SK-N-SH treated with all-trans-retinoic acid at 6 μM for 48 hours (cell line): Measurements from ENCODE around the gene ATP6AP2.

Experiments
- ATAC-seq: fragments of 200-7000 bp; cut with Tn5 transposase; 3 replicates; pipeline ENCODE4 v1.9.1; 2020; ENCODE audit warnings: mild to moderate bottlenecking, moderate library complexity
- ARNTL ChIP-seq: fragments of 450-650 bp; formaldehyde crosslinking; IDR thresholded peaks from 2 replicates; pipeline ENCODE4 v1.5.0; 2020; ENCODE audit warnings: low read depth, mild to moderate bottlenecking, moderate library complexity, borderline replicate concordance
- BACH2 ChIP-seq: fragments of 250-450 bp; sonication (Bioruptor Pico); IDR thresholded peaks from 2 replicates; pipeline ENCODE4 v1.9.0; 2021; ENCODE audit warnings: mild to moderate bottlenecking, borderline replicate concordance
- CREB5 ChIP-seq: fragments of 250-450 bp; sonication (Bioruptor Pico); IDR thresholded peaks from 2 replicates; pipeline ENCODE4 v1.5.1; 2020; ENCODE audit warnings: low read depth, mild to moderate bottlenecking, moderate library complexity
- CSDC2 ChIP-seq: fragments of 250-450 bp; sonication (Bioruptor Pico); IDR thresholded peaks from 2 replicates; pipeline ENCODE4 v1.5.0; 2020; ENCODE audit warnings: mild to moderate bottlenecking, moderate library complexity
- CSRNP3 ChIP-seq: fragments of 250-450 bp; sonication (Bioruptor Pico); IDR thresholded peaks from 2 replicates; pipeline ENCODE4 v1.5.1; 2021; ENCODE audit warnings: mild to moderate bottlenecking, moderate library complexity
- ESRRG ChIP-seq: fragments of 250-450 bp; sonication (Bioruptor Pico); IDR thresholded peaks from 2 replicates; pipeline ENCODE4 v1.6.1; 2021; ENCODE audit warnings: mild to moderate bottlenecking
- GLIS3 ChIP-seq: fragments of 250-450 bp; sonication (Bioruptor Pico); IDR thresholded peaks from 2 replicates; pipeline ENCODE4 v1.5.0; 2020; ENCODE audit warnings: mild to moderate bottlenecking, moderate library complexity
- OSR1 ChIP-seq: fragments of 250-450 bp; sonication (Bioruptor Pico); IDR thresholded peaks from 2 replicates; pipeline ENCODE4 v1.8.0; 2022; ENCODE audit warnings: moderate library complexity, mild to moderate bottlenecking, inconsistent platforms
- PATZ1 ChIP-seq: fragments of 250-450 bp; sonication (Bioruptor Pico); IDR thresholded peaks from 2 replicates; pipeline ENCODE4 v1.8.0; 2020; ENCODE audit warnings: mild to moderate bottlenecking, moderate library complexity, borderline replicate concordance
- PPARA ChIP-seq: fragments of 250-450 bp; sonication (Bioruptor Pico); IDR thresholded peaks from 2 replicates; pipeline ENCODE4 v1.5.0; 2020; ENCODE audit warnings: mild to moderate bottlenecking, borderline replicate concordance
- RARB ChIP-seq: fragments of 250-450 bp; sonication (Bioruptor Pico); IDR thresholded peaks from 2 replicates; pipeline ENCODE4 v1.8.0; 2021; ENCODE audit warnings: mild to moderate bottlenecking, moderate library complexity
- SNAI2 ChIP-seq: fragments of 250-450 bp; sonication (Bioruptor Pico); IDR thresholded peaks from 2 replicates; pipeline ENCODE4 v1.5.0; 2020; ENCODE audit warnings: mild to moderate bottlenecking, moderate library complexity
- TOX ChIP-seq: fragments of 250-450 bp; sonication (Bioruptor Pico); IDR thresholded peaks from 2 replicates; pipeline ENCODE4 v1.8.0; 2021; ENCODE audit warnings: mild to moderate bottlenecking, moderate library complexity, borderline replicate concordance
- TSHZ2 ChIP-seq: fragments of 250-450 bp; sonication (Bioruptor Pico); IDR thresholded peaks from 2 replicates; pipeline ENCODE4 v1.5.0; 2020; ENCODE audit warnings: mild to moderate bottlenecking, moderate library complexity
- ZFP3 ChIP-seq: fragments of 250-450 bp; sonication (Bioruptor Pico); IDR thresholded peaks from 2 replicates; pipeline ENCODE4 v1.5.0; 2020; ENCODE audit warnings: mild to moderate bottlenecking, moderate library complexity
- ZFP30 ChIP-seq: fragments of 450-650 bp; formaldehyde crosslinking; IDR thresholded peaks from 2 replicates; pipeline ENCODE4 v1.5.0; 2022; ENCODE audit warnings: mild to moderate bottlenecking, moderate library complexity
- ZNF565 ChIP-seq: fragments of 450-650 bp; formaldehyde crosslinking; conservative IDR thresholded peaks from 2 replicates; pipeline ENCODE4 v1.5.0; 2020; ENCODE audit warnings: low read depth, mild to moderate bottlenecking, moderate library complexity
- ZNF70 ChIP-seq: fragments of 450-650 bp; formaldehyde crosslinking; IDR thresholded peaks from 2 replicates; pipeline ENCODE4 v1.5.0; 2020; ENCODE audit warnings: mild to moderate bottlenecking, moderate library complexity
- ZNF8 ChIP-seq: fragments of 450-650 bp; formaldehyde crosslinking; IDR thresholded peaks from 2 replicates; pipeline ENCODE4 v1.5.0; 2020; ENCODE audit warnings: mild to moderate bottlenecking, moderate library complexity

ATP6AP2 gene

GRCh38 chrX:40651620-40652223, 71.0 kb downstream of the ATP6AP2 start:
- peak; percentile 17; the same call in 1 of the 3 replicates for ATAC-seq

GRCh38 chrX:40652664-40653063, 71.9 kb downstream of the ATP6AP2 start:
- no peak for TF ChIP-seq ESRRG (CRISPR knock-in tag)
- no peak for TF ChIP-seq TOX (CRISPR knock-in tag)
- no peak for TF ChIP-seq ZNF70 (CRISPR knock-in tag)
- TF ChIP-seq CSRNP3 (CRISPR knock-in tag): no peak
- ATAC-seq: no peak

More at GRCh38 chrX:40651620-40652223, 71.0 kb downstream of the ATP6AP2 start:
- no peak for TF ChIP-seq RARB
- no peak for TF ChIP-seq PPARA (CRISPR knock-in tag)
- TF ChIP-seq GLIS3: no peak
- TF ChIP-seq CSRNP3 (CRISPR knock-in tag): no peak
- no peak for TF ChIP-seq ZFP3 (CRISPR knock-in tag)
- TF ChIP-seq ZNF565 (CRISPR knock-in tag): no peak
- no peak for TF ChIP-seq TSHZ2 (CRISPR knock-in tag)
- TF ChIP-seq ZFP30: no peak
- TF ChIP-seq ARNTL (CRISPR knock-in tag): no peak
- no peak for TF ChIP-seq CREB5 (CRISPR knock-in tag)
- no peak for TF ChIP-seq BACH2 (CRISPR knock-in tag)
- no peak for TF ChIP-seq OSR1
- TF ChIP-seq ZNF8 (CRISPR knock-in tag): no peak

- ATAC-seq: no peak
- TF ChIP-seq CSDC2 (no peak), CSRNP3 (CRISPR knock-in tag) (no peak), ZFP3 (CRISPR knock-in tag) (no peak), SNAI2 (CRISPR knock-in tag) (no peak), PPARA (CRISPR knock-in tag) (no peak), PATZ1 (CRISPR knock-in tag) (no peak), ARNTL (CRISPR knock-in tag) (no peak)
These were observed 72.8 kb downstream of the ATP6AP2 start for GRCh38 chrX:40653535-40653934.
